ENCODE data around the gene PDIA5. TPM values are rescaled to one million over a fixed set of nuclear protein-coding genes. Genes with fewer than 3 reads are reported as not detected.

The PDIA5 gene
- total RNA-seq, 1 experiment from 2014 or later, result 28.6 TPM

DNA sequence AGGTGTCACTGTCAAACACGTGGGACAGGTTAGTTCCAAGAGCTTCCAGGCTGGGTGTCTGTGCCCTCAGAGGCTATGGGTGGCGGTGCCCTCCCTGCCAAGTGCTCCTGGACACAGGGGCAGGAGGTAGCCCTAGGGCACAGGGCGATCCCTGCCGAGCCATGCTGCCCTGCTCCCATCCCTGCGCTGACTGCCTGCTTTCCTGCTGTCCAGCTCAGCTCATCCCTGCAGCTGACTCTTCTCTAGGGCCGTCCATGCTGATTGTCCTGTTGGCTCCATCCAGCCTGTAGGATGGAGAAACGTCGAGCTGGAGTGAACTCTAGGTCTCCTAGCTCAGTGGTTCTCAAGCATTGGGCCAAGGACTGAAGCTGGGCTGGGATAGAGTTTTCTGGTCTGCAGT lies 3.7 kb downstream of the PDIA5 start:
- Histone ChIP-seq H3K27me3 (replicated peaks; ENCODE audit: insufficient read depth, low read depth, low read length, poor library complexity) (no peaks in the 10 kb centered on the region), H3K4me1 (ENCODE audit: insufficient read depth, low read length, poor library complexity, severe bottlenecking) (peaks cover 15% of the 10 kb centered on the region), H3K4me3 (ENCODE audit: low read depth, low read length, poor library complexity, severe bottlenecking) (no peak overlapping the region), H3K9me3 (ENCODE audit: low read depth, low read length, poor library complexity, severe bottlenecking) (no peaks in the 10 kb centered on the region), H3K36me3 (ENCODE audit: insufficient read depth, low read length, poor library complexity, severe bottlenecking) (no peaks in the 10 kb centered on the region), H3K27ac (ENCODE audit: low read depth, low read length, poor library complexity, severe bottlenecking) (no peak overlapping the region)
- POLR2A ChIA-PET (ENCODE audit: low non-redundant PET), result no interaction called here
- intact Hi-C loops (cut with micrococcal nuclease; ENCODE audit: unreplicated experiment), result no loop called here
- TF ChIP-seq, protein P1, sequence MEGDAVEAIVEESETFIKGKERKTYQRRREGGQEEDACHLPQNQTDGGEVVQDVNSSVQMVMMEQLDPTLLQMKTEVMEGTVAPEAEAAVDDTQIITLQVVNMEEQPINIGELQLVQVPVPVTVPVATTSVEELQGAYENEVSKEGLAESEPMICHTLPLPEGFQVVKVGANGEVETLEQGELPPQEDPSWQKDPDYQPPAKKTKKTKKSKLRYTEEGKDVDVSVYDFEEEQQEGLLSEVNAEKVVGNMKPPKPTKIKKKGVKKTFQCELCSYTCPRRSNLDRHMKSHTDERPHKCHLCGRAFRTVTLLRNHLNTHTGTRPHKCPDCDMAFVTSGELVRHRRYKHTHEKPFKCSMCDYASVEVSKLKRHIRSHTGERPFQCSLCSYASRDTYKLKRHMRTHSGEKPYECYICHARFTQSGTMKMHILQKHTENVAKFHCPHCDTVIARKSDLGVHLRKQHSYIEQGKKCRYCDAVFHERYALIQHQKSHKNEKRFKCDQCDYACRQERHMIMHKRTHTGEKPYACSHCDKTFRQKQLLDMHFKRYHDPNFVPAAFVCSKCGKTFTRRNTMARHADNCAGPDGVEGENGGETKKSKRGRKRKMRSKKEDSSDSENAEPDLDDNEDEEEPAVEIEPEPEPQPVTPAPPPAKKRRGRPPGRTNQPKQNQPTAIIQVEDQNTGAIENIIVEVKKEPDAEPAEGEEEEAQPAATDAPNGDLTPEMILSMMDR (conservative IDR thresholded peaks at IDR 0.05; ENCODE audit: low read depth, low read length), result no peak
- TF ChIP-seq EZH2 (IDR thresholded peaks at IDR 0.05; ENCODE audit: borderline replicate concordance, low read depth, low read length, poor library complexity, severe bottlenecking), result no peak
- DNase-seq (ENCODE audit: low spot score), result no peak
- CTCF ChIA-PET, result no interaction called here
- no TSS peak for BruUV-seq (replicated peaks)

- CTCF ChIA-PET, result no interaction called here
- POLR2A ChIA-PET (ENCODE audit: low non-redundant PET), result no interaction called here
- peak; percentile 77 for DNase-seq (ENCODE audit: low spot score)
Measured at GRCh38 chr3:123071146-123071545, 4.3 kb downstream of the PDIA5 start.

DNA sequence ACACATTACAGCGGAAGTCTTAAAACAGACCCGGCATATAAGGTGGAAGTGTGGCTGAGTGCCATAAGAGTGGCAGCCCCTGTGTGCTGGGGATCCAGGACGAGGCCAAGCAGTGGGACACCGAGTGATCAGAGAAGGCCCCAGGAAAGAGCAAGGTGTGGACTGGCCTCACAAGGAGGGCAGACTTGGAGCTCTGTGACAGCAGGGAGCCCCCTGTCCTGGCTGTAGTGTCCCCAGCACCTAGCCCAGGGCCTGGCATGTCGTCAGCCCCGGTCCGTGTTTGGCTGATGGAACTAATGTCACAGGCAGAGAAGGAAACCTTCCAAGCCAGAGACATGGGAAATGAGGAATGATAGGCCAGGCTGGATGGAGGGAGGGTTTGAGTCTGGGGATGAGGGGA lies 4.8 kb downstream of the PDIA5 start:
- Histone ChIP-seq H3K27ac (ENCODE audit: low read depth, low read length, poor library complexity, severe bottlenecking) (no peak overlapping the region), H3K36me3 (ENCODE audit: insufficient read depth, low read length, poor library complexity, severe bottlenecking) (no peaks in the 10 kb centered on the region), H3K4me3 (ENCODE audit: low read depth, low read length, poor library complexity, severe bottlenecking) (no peak overlapping the region), H3K9me3 (ENCODE audit: low read depth, low read length, poor library complexity, severe bottlenecking) (no peaks in the 10 kb centered on the region), H3K4me1 (ENCODE audit: insufficient read depth, low read length, poor library complexity, severe bottlenecking) (peaks cover 20% of the 10 kb centered on the region), H3K27me3 (replicated peaks; ENCODE audit: insufficient read depth, low read depth, low read length, poor library complexity) (no peaks in the 10 kb centered on the region)
- POLR2A ChIA-PET (ENCODE audit: low non-redundant PET), result no interaction called here
- intact Hi-C loops (cut with micrococcal nuclease; ENCODE audit: unreplicated experiment), result no loop called here
- DNase-seq (ENCODE audit: low spot score), result no peak
- BruUV-seq (replicated peaks), result no TSS peak
- TF ChIP-seq, protein P1 (conservative IDR thresholded peaks at IDR 0.05; ENCODE audit: low read depth, low read length), result no peak
- TF ChIP-seq EZH2 (IDR thresholded peaks at IDR 0.05; ENCODE audit: borderline replicate concordance, low read depth, low read length, poor library complexity, severe bottlenecking), result no peak
- CTCF ChIA-PET, result no interaction called here

More at GRCh38 chr3:123071146-123071545, 4.3 kb downstream of the PDIA5 start:
- peaks cover 16% of the 10 kb centered on the region for H3K4me1 ChIP-seq (ENCODE audit: insufficient read depth, low read length, poor library complexity, severe bottlenecking)
- no TSS peak for BruUV-seq (replicated peaks)
- H3K4me3 ChIP-seq (ENCODE audit: low read depth, low read length, poor library complexity, severe bottlenecking), result no peak overlapping the region
- intact Hi-C loops (cut with micrococcal nuclease; ENCODE audit: unreplicated experiment), result no loop called here
- H3K9me3 ChIP-seq (ENCODE audit: low read depth, low read length, poor library complexity, severe bottlenecking), result no peaks in the 10 kb centered on the region
- H3K27ac ChIP-seq (ENCODE audit: low read depth, low read length, poor library complexity, severe bottlenecking), result no peak overlapping the region
- no peaks in the 10 kb centered on the region for H3K27me3 ChIP-seq (replicated peaks; ENCODE audit: insufficient read depth, low read depth, low read length, poor library complexity)
- no peaks in the 10 kb centered on the region for H3K36me3 ChIP-seq (ENCODE audit: insufficient read depth, low read length, poor library complexity, severe bottlenecking)
- TF ChIP-seq, protein P1 (conservative IDR thresholded peaks at IDR 0.05; ENCODE audit: low read depth, low read length), result 0 out of 2 replicates have a peak, but pooled peaks have one; percentile 17
- TF ChIP-seq EZH2 (IDR thresholded peaks at IDR 0.05; ENCODE audit: borderline replicate concordance, low read depth, low read length, poor library complexity, severe bottlenecking), result no peak

Measured in A673 (cell line).